ENCODE results near the gene UPF3A. TPM values are rescaled to one million over a fixed set of nuclear protein-coding genes. Genes with fewer than 3 reads are reported as not detected.

UPF3A gene
- total RNA-seq, 1 donor from 2014 or later, result 79.8 TPM

- Histone ChIP-seq H3K4me3 (no peak overlapping the region), H3K27ac (no peak overlapping the region), H3K36me3 (peaks cover 14 to 21% of the 10 kb centered on the region in 2 donors), H3K4me1 (peaks cover 0 to 4% of the 10 kb centered on the region in 2 donors), H3K9me3 (no peaks in the 10 kb centered on the region), H3K27me3 (no peaks in the 10 kb centered on the region)
- DNase-seq (ENCODE audit: low spot score in 2 of 2), result no peak
- no peak for TF ChIP-seq CTCF (IDR thresholded peaks at IDR 0.05)
- intact Hi-C loops (cut with DNase I), result no loop called here
Measured at GRCh38 chr13:114309086-114309485, 27.7 kb downstream of the UPF3A start.

DNA sequence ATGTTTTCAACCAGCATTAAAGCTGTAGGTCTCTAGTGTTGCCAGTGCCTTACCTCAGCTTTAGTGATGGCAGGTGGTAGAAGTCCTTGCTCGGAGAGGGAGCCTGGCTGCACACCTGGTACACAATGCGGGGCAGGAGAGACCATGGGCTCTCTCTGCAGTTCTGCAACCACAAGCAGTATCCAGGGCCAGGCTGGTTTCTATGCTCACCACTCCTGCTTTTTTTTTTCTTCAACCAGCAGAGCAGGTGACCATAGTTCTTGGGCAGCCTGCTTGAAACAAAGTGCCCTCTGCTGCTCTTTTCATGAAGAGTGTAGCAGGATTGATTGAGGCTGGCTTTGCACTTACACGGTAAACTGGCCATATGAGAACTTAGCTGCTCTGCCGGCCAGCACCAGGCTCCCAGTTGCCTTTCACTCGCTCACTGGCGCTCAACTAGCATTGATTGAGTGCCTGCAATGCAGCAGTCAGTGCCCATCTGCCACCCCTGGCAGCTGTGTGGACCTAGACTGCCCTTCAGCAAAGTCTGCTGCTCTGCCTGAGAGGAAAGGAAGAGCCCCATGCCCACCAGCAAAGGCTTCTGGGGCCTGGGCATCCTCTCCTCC, 28.5 kb downstream of the UPF3A start:
- Histone ChIP-seq H3K27me3 (no peaks in the 10 kb centered on the region), H3K27ac (no peak overlapping the region), H3K9me3 (no peaks in the 10 kb centered on the region), H3K4me3 (no peak overlapping the region), H3K36me3 (peaks cover 9 to 15% of the 10 kb centered on the region in 2 donors), H3K4me1 (peaks cover 0 to 4% of the 10 kb centered on the region in 2 donors)
- no peak for DNase-seq (ENCODE audit: low spot score in 2 of 2)
- TF ChIP-seq CTCF (IDR thresholded peaks at IDR 0.05), result no peak
- intact Hi-C loops (cut with DNase I), result no loop called here

GRCh38 chr13:114310956-114311355, 29.6 kb downstream of the UPF3A start:
- Histone ChIP-seq H3K9me3 (no peaks in the 10 kb centered on the region), H3K4me1 (peaks cover under 1 to 14% of the 10 kb centered on the region in 2 donors), H3K27ac (no peak overlapping the region), H3K36me3 (peaks cover 5 to 10% of the 10 kb centered on the region in 2 donors), H3K27me3 (no peaks in the 10 kb centered on the region), H3K4me3 (no peak overlapping the region)
- no peak for DNase-seq (ENCODE audit: low spot score in 2 of 2)
- intact Hi-C loops (cut with DNase I), result no loop called here
- TF ChIP-seq CTCF (IDR thresholded peaks at IDR 0.05), result no peak

DNA sequence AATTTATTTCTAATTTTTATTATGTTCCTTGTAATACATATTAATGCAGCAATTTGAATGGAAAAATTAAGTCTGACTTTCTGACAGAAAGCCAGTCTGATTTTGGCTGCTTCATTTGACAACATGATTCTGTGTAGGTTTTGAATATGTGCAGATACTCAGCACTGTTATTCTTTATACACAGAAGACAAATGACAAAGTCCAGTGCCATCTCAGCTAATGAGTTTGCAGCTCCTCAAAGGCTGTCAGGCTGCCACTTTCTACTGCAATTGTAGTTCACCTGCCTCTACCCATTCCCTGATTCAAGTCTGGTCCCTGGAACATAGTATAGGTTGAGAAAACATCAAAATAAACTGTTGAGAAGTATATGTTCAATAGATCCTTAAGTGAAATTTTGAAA, 30.0 kb downstream of the UPF3A start:
- intact Hi-C loops (cut with DNase I), result no loop called here
- Histone ChIP-seq H3K9me3 (no peaks in the 10 kb centered on the region), H3K4me1 (peaks cover 4 to 18% of the 10 kb centered on the region in 2 donors), H3K27ac (no peak overlapping the region), H3K4me3 (no peak overlapping the region), H3K27me3 (no peaks in the 10 kb centered on the region), H3K36me3 (peaks cover 2 to 5% of the 10 kb centered on the region in 2 donors)
- TF ChIP-seq CTCF (IDR thresholded peaks at IDR 0.05), result no peak
- no peak for DNase-seq (ENCODE audit: low spot score in 2 of 2)

DNA sequence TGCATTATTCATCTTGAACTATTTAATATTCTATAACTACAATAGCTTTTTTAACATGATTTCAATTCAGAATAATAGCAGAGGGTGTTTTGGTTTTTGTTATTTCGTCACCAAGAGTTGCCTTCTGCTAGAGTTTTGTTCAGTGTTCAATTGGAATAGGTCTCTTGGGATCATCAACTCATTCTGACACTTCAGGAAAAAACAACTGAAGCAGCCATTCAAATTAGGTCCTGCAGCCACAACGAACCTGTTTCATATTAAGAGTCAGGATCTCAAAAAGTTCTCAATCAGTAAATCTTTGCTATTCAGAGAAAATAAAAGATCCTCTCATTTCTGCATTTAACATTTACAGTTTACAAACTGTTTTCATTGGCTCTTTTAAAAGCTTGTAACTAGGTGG, 30.5 kb downstream of the UPF3A start:
- Histone ChIP-seq H3K4me3 (no peak overlapping the region), H3K9me3 (no peaks in the 10 kb centered on the region), H3K27ac (no peak overlapping the region), H3K36me3 (peaks cover 0 to under 1% of the 10 kb centered on the region in 2 donors), H3K27me3 (no peaks in the 10 kb centered on the region), H3K4me1 (peaks cover 4 to 20% of the 10 kb centered on the region in 2 donors)
- TF ChIP-seq CTCF (IDR thresholded peaks at IDR 0.05), result no peak
- DNase-seq (ENCODE audit: low spot score in 2 of 2), result no peak
- intact Hi-C loops (cut with DNase I), result no loop called here

Data from ascending aorta (tissue), 2 donors.